Activated naive CD4-positive, alpha-beta T cell treated with anti-CD3 and anti-CD28 coated beads for 36 hours (primary cell): ENCODE data around the gene ZNF700. TPM values are rescaled to one million over a fixed set of nuclear protein-coding genes. Genes with fewer than 3 reads are reported as not detected.
"Not testable (repeated sequence)": the region's sequence is repeated elsewhere in the genome, so short reads cannot be mapped to it uniquely, and the experiment has no call there.

Source experiments
- CTCF ChIA-PET: fragments of 350-600 bp; sonication (Branson Sonifier 250); formaldehyde crosslinking; loops from one replicate; lab custom pipeline; 2021; ENCODE audit warnings: antibody characterized with exemption; lab: Charles Lee
- DNase-seq: peaks from one replicate; pipeline ENCODE4 v3.0.0-alpha.2; 2020
- H3K27ac Mint-ChIP-seq: one replicate; pipeline ENCODE4 v1.8.0; 2021; ENCODE audit warnings: mild to moderate bottlenecking, mixed read lengths
- H3K27me3 Mint-ChIP-seq: one replicate; pipeline ENCODE4 v1.8.0; 2021; ENCODE audit warnings: low read depth, mixed read lengths
- H3K36me3 Mint-ChIP-seq: one replicate; pipeline ENCODE4 v1.8.0; 2021; ENCODE audit warnings: low read depth, mixed read lengths
- H3K4me1 Mint-ChIP-seq: one replicate; pipeline ENCODE4 v1.8.0; 2021; ENCODE audit warnings: low read depth, mixed read lengths
- H3K4me3 Mint-ChIP-seq: one replicate; pipeline ENCODE4 v1.8.0; 2021; ENCODE audit warnings: mild to moderate bottlenecking, moderate library complexity, mixed read lengths
- H3K9me3 Mint-ChIP-seq: one replicate; pipeline ENCODE4 v1.8.0; 2021; ENCODE audit warnings: mixed read lengths
- intact Hi-C: fragments of 100-400 bp; cut with micrococcal nuclease; formaldehyde crosslinking; loops from one replicate; pipeline ENCODE4 v1.15.1; 2023
- total RNA-seq, 2 experiments: library from RNA; stranded (reverse); gene quantifications; one replicate each; pipeline ENCODE4 v1.2.3, GENCODE V29; 2021

ZNF700 gene
- total RNA-seq, 2 experiments from 2014 or later, result 12.3 to 12.4 TPM

DNA sequence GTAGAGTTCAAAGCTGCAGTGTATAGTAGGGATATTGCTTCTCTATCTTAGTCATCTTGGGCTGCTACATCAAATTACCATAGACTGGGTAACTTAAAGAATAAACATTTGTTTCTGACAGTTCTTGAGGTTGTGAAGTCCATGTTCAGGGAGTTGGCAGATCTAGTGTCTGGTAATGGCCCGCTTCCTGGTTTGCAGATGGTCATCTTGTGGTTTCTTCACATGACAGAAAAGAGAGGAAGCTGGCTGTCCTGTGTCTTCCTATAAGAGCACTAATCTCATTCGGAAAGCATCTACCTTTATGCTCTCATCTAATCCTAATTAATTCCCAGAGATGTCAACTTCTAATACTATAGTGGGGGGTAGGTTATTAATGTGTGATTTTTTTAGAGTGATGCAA lies 46.1 kb downstream of the ZNF700 start:
- Mint-ChIP-seq H3K4me1 (peaks cover 1% of the 10 kb centered on the region), H3K4me3 (no peak overlapping the region), H3K9me3 (peaks cover 19% of the 10 kb centered on the region), H3K27me3 (no peaks in the 10 kb centered on the region), H3K36me3 (peaks cover 18% of the 10 kb centered on the region), H3K27ac (no peak overlapping the region)
- CTCF ChIA-PET, result no interaction called here
- no peak for DNase-seq
- intact Hi-C loops, result no loop called here

DNA sequence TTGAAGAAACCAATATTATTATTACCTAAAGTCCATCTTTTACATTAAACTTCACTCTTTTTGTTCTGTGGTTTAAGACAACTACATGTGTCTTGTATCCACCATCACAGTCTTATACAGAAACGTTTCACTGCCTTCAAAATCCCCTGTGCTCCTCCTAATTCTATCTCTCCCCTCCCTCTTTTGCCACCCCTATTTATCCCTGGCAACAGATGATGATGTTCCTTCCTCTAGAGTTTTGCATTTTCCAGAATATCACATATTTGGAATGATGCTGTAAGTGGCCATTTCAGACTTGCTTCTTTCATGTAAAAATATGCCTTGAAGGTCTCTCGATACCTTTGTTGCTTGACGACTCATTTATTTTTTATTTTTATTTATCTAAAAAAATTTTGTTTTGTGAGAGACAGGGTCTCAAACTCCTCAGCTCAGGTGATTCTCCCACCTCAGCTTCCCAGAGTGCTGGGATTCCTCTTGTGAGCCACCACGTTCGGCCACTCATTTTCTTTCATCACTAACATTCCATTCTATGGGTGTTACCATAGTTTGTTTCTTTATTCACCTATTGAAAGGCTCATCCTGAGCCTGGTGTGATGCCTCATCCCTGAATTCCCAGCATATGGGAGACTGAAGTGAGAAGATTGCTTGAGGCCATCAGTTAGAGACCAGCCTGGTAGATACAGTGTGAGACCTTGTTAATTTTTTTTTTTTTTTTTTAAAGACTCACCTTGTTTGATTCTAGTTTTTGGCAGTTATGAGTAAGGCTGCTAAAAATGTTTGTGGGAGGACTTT lies 48.3 kb downstream of the ZNF700 start:
- no peaks in the 10 kb centered on the region for H3K27me3 Mint-ChIP-seq
- intact Hi-C loops, result no loop called here
- peaks cover 30% of the 10 kb centered on the region for H3K9me3 Mint-ChIP-seq
- no peak for DNase-seq
- H3K4me3 Mint-ChIP-seq, result no peak overlapping the region
- H3K4me1 Mint-ChIP-seq, result no peaks in the 10 kb centered on the region
- CTCF ChIA-PET, result interaction anchor here (0.5 kb wide), 1 partner anchor 78 kb away, joined by 3 read pairs; no protein-coding TSS in a partner anchor
- H3K36me3 Mint-ChIP-seq, result peaks cover 38% of the 10 kb centered on the region
- no peak overlapping the region for H3K27ac Mint-ChIP-seq

DNA sequence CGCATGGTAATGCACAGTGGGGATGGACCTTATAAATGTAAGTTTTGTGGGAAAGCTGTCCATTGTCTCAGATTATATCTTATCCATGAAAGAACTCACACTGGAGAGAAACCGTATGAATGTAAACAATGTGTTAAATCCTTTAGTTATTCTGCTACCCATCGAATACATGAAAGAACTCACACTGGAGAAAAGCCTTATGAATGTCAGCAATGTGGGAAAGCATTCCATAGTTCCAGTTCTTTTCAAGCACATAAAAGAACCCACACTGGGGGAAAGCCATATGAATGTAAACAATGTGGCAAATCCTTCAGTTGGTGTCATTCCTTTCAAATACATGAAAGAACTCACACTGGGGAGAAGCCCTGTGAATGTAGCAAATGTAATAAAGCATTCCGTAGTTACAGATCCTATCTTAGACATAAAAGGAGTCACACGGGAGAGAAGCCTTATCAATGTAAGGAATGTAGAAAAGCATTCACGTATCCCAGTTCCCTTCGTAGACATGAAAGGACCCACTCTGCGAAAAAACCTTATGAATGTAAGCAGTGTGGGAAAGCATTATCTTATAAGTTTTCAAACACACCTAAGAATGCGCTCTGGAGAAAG lies 53.7 kb downstream of the ZNF700 start:
- CTCF ChIA-PET, result interaction anchor here (0.5 kb wide), 1 partner anchor 178 kb away, joined by 3 read pairs; no protein-coding TSS in a partner anchor
- H3K27ac Mint-ChIP-seq, result no peak overlapping the region
- H3K27me3 Mint-ChIP-seq, result no peaks in the 10 kb centered on the region
- no peak for DNase-seq
- peaks cover 53% of the 10 kb centered on the region for H3K36me3 Mint-ChIP-seq
- intact Hi-C loops, result no loop called here
- peaks cover 65% of the 10 kb centered on the region for H3K9me3 Mint-ChIP-seq
- H3K4me3 Mint-ChIP-seq, result no peak overlapping the region
- no peaks in the 10 kb centered on the region for H3K4me1 Mint-ChIP-seq

DNA sequence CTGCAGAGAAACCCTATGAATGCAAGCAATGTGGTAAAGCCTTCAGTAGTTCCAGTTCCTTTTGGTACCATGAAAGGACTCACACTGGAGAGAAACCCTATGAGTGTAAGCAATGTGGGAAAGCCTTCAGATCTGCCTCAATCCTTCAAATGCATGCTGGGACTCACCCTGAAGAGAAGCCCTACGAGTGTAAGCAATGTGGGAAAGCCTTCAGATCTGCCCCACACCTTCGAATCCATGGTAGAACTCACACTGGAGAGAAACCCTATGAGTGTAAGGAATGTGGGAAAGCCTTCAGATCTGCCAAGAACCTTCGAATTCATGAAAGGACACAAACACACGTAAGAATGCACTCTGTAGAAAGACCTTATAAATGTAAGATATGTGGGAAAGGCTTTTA lies 54.6 kb downstream of the ZNF700 start:
- no peaks in the 10 kb centered on the region for H3K27me3 Mint-ChIP-seq
- no peak for DNase-seq
- no peak overlapping the region for H3K27ac Mint-ChIP-seq
- H3K36me3 Mint-ChIP-seq, result peaks cover 50% of the 10 kb centered on the region
- H3K4me1 Mint-ChIP-seq, result no peaks in the 10 kb centered on the region
- no peak overlapping the region for H3K4me3 Mint-ChIP-seq
- intact Hi-C loops, result no loop called here
- H3K9me3 Mint-ChIP-seq, result peaks cover 60% of the 10 kb centered on the region
- CTCF ChIA-PET, result no interaction called here

GRCh38 chr19:11982526-11982925 lies 57.6 kb downstream of the ZNF700 start:
- Mint-ChIP-seq H3K27ac (no peak overlapping the region), H3K27me3 (no peaks in the 10 kb centered on the region), H3K4me1 (peaks cover 2% of the 10 kb centered on the region), H3K9me3 (peaks cover 48% of the 10 kb centered on the region), H3K36me3 (peaks cover 30% of the 10 kb centered on the region), H3K4me3 (no peak overlapping the region)
- CTCF ChIA-PET, result interaction anchor here (1.0 to 1.5 kb wide), 2 partner anchors 17 to 18 kb away, joined by 3 to 4 read pairs; partner anchors contain the start of gene ZNF763
- intact Hi-C loops, result no loop called here
- DNase-seq, result no peak

DNA sequence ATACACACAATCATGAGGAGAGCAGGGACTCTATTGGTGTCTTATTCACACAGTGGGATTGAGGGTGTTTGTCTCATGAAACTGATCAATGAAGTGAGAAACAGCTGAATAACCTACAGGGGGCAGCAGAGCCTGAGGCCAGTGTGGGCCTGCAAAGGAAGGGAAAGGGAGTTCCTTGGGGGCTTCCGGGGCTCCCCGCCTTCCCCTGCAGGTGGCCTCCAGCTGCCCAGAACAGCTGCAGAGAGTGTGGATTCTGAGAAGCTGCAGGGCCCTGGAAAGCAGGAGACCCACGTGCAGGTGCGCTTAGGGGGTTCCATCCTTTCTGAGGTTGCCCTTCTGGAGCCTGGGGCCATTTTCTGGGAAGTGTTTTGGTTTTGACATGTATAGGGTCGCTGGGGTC lies 60.1 kb downstream of the ZNF700 start:
- intact Hi-C loops, result loop anchor here (5.0 kb wide), 1 partner anchor 627 kb away; the partner anchor contains the start of genes ZNF490 and ZNF791
- peak; percentile 34 for DNase-seq
- H3K27ac Mint-ChIP-seq, result no peak overlapping the region
- H3K4me3 Mint-ChIP-seq, result no peak overlapping the region
- no peaks in the 10 kb centered on the region for H3K27me3 Mint-ChIP-seq
- peaks cover 5% of the 10 kb centered on the region for H3K36me3 Mint-ChIP-seq
- CTCF ChIA-PET, result interaction anchor here (0.6 to 1.9 kb wide), 3 partner anchors 75 to 602 kb away, joined by 3 to 7 read pairs (median 5); no protein-coding TSS in a partner anchor
- peaks cover 24% of the 10 kb centered on the region for H3K9me3 Mint-ChIP-seq
- H3K4me1 Mint-ChIP-seq, result peaks cover 7% of the 10 kb centered on the region

GRCh38 chr19:11986754-11987153 lies 61.8 kb downstream of the ZNF700 start:
- Mint-ChIP-seq H3K27me3 (no peaks in the 10 kb centered on the region), H3K9me3 (peaks cover 11% of the 10 kb centered on the region), H3K4me3 (peak overlapping the region; percentile 4), H3K27ac (no peak overlapping the region), H3K4me1 (peaks cover 16% of the 10 kb centered on the region), H3K36me3 (peaks cover 1% of the 10 kb centered on the region)
- CTCF ChIA-PET, result interaction anchor here (0.6 to 8.3 kb wide), 5 partner anchors 23 to 509 kb away, joined by 3 to 70 read pairs (median 4); partner anchors contain the start of genes ZNF700 and ZNF763
- DNase-seq, result no peak
- intact Hi-C loops, result loop anchor here (5.0 kb wide), 1 partner anchor 626 kb away; the partner anchor contains the start of genes ZNF490 and ZNF791

DNA sequence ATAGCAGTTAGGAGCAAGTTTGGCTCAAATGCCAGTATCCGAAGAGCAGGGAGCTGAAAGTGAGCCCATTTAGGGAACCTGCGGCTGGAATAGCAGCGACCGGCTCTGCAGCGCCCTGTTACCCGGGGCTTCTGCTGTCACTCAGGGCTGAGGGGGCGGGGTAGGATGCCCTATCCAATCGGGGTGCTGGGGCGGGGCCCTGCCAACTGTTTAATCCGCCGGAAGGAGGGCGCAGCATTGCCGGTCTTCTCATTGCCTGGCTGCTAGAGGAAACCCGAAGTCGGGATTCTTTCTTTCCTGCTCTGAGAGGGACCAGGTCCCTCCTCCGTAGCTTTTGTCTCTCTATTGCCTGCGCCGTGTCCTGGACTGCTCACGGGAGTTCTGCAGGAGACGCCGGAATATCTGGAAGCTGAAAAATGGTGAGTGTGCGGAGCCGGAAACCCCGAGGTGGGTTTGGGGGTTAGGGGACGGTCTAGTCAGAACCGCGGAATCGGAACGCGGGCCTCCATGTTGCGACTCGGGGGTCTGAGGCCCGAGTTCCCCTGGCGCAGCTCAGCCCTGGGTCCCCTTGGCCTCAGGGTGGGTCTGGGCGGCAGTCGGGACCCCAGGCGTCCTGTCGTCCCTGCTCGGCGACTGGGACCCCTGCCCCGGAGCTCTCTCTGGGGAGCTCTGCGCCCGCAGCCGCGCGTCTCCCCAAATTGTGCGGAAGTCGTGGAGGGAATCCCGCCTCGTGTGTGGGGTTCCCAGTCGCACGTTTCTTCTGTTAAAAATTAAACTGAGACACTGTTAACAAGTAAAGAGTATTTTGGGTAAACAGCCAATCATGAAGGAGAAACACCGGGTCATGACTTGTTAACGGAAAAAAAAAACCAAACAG lies 62.7 kb downstream of the ZNF700 start:
- H3K27ac Mint-ChIP-seq, result peak overlapping the region; percentile 92
- H3K4me3 Mint-ChIP-seq, result peak overlapping the region; percentile 92
- DNase-seq, result peak; percentile 97
- CTCF ChIA-PET, result interaction anchor here (0.6 to 8.3 kb wide), 13 partner anchors 13 to 509 kb away, joined by 3 to 70 read pairs (median 5); partner anchors contain the start of genes ZNF20, ZNF491, ZNF625 and ZNF700
- intact Hi-C loops, result loop anchor here (1.0 to 5.0 kb wide), 8 partner anchors 13 to 625 kb away; partner anchors contain the start of genes ZNF490, ZNF491, ZNF791 and ZNF878
- H3K4me1 Mint-ChIP-seq, result peaks cover 22% of the 10 kb centered on the region
- H3K27me3 Mint-ChIP-seq, result no peaks in the 10 kb centered on the region
- H3K36me3 Mint-ChIP-seq, result peaks cover 2% of the 10 kb centered on the region
- H3K9me3 Mint-ChIP-seq, result peaks cover 5% of the 10 kb centered on the region

DNA sequence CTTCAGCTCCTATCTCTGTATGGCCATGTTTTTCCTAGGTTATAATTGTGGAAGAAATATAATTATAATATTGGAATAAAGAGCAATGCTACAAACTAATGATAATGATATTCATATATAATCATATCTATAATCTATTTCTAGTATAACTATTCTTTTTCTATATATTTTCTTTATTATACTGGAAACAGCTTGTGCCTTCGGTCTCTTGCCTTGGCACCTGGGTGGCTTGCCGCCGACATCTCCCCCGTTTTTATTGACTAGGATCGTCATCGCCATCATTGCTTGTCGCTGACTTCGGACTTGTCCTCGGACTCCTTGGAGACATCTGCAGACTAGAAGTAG lies 64.2 kb downstream of the ZNF700 start:
- Mint-ChIP-seq H3K27ac (peak overlapping the region; percentile 92), H3K4me3 (peak overlapping the region; percentile 92), H3K4me1 (peaks cover 25% of the 10 kb centered on the region), H3K36me3 (peaks cover 2% of the 10 kb centered on the region), H3K27me3 (no peaks in the 10 kb centered on the region), H3K9me3 (peaks cover 2% of the 10 kb centered on the region)
- intact Hi-C loops, result loop anchor here (2.0 to 5.0 kb wide), 3 partner anchors 64 to 623 kb away; partner anchors contain the start of genes ZNF490, ZNF791 and ZNF878
- no peak for DNase-seq
- CTCF ChIA-PET, result interaction anchor here (0.6 to 8.3 kb wide), 12 partner anchors 11 to 1629 kb away, joined by 3 to 70 read pairs (median 6); partner anchors contain the start of genes ZNF491, ZNF700 and ZNF763

DNA sequence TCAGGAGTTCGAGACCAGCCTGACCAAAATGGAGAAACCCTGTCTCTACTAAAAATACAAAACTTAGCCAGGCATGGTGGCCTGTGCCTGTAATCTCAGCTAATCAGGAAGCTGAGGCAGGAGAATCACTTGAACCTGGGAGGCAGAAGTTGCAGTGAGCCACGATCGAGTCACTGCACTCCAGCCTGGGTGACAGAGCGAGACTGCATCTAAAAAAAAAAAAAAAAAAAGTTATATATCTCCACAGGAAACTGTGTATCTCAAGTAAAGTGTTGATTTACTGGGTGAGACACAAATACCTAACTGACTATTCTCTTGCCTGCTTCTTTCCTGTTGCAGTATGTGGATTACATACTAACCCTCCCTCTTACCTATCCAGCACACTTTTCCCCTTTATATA lies 67.0 kb downstream of the ZNF700 start:
- H3K27me3 Mint-ChIP-seq, H3K9me3 Mint-ChIP-seq, H3K4me3 Mint-ChIP-seq, H3K27ac Mint-ChIP-seq, intact Hi-C loops: not testable (repeated sequence)
- DNase-seq, result peak; percentile 20
- CTCF ChIA-PET, result interaction anchor here (2.9 to 8.3 kb wide), 3 partner anchors 28 to 69 kb away, joined by 13 to 70 read pairs (median 45); partner anchors contain the start of genes ZNF700 and ZNF763
- peaks cover 10% of the 10 kb centered on the region for H3K36me3 Mint-ChIP-seq
- H3K4me1 Mint-ChIP-seq, result peaks cover 32% of the 10 kb centered on the region

GRCh38 chr19:11995174-11995573 lies 70.3 kb downstream of the ZNF700 start:
- CTCF ChIA-PET, result interaction anchor here (1.0 to 2.0 kb wide), 2 partner anchors 115 to 198 kb away, joined by 4 to 6 read pairs; partner anchors contain the start of gene ZNF491
- H3K27me3 Mint-ChIP-seq, result no peaks in the 10 kb centered on the region
- H3K27ac Mint-ChIP-seq, result no peak overlapping the region
- no peaks in the 10 kb centered on the region for H3K9me3 Mint-ChIP-seq
- peaks cover 33% of the 10 kb centered on the region for H3K4me1 Mint-ChIP-seq
- intact Hi-C loops, result no loop called here
- no peak overlapping the region for H3K4me3 Mint-ChIP-seq
- DNase-seq, result no peak
- peaks cover 28% of the 10 kb centered on the region for H3K36me3 Mint-ChIP-seq
